Prostate gland (tissue), 2 donors: ENCODE measurements around the gene SYCP3.

Experiments used
- CTCF ChIP-seq, 4 experiments: fragments of 200-600 bp in 2 of 4; fragments of 450-650 bp in 2 of 4; sonication (generic) in 2 of 4; IDR thresholded peaks; 1 replicate in 3 of 4; 2 replicates in 1 of 4; pipeline ENCODE4 v1.5.1; 2016 to 2019; ENCODE audit warnings: antibody characterized with exemption in 4 of 4, mild to moderate bottlenecking in 2 of 4, moderate library complexity in 2 of 4
- POLR2A ChIP-seq: fragments of 450-650 bp; IDR thresholded peaks from one replicate; pipeline ENCODE4 v1.6.1; 2016; ENCODE audit warnings: antibody characterized with exemption, mild to moderate bottlenecking
- POLR2AphosphoS5 ChIP-seq: sonication (generic); formaldehyde crosslinking; IDR thresholded peaks from one replicate; pipeline ENCODE4 v1.6.1; 2017; ENCODE audit warnings: antibody characterized with exemption

GRCh38 chr12:101783150-101783549, 43.9 kb upstream of the SYCP3 start:
- no peak for TF ChIP-seq CTCF (IDR thresholded peaks at IDR 0.05)
- TF ChIP-seq POLR2AphosphoS5, result peak; percentile 83
- no peak for TF ChIP-seq POLR2A
